Sigmoid colon (tissue), 4 donors: ENCODE data around the gene MAD1L1.

Experiments
- CTCF ChIP-seq, 4 experiments: fragments of 450-650 bp in 3 of 4; fragments of 200-600 bp in 1 of 4; IDR thresholded peaks; one replicate each; pipeline ENCODE4 v1.5.1; 2016 to 2019; ENCODE audit warnings: antibody characterized with exemption in 4 of 4, mild to moderate bottlenecking in 3 of 4, moderate library complexity in 2 of 4
- EP300 ChIP-seq, 4 donors: sonication (generic); formaldehyde crosslinking; IDR thresholded peaks; one replicate each; pipeline ENCODE4 v1.6.1; 2017; ENCODE audit warnings: antibody characterized with exemption in 4 of 4
- POLR2A ChIP-seq, 2 donors: fragments of 450-650 bp; IDR thresholded peaks; one replicate each; pipeline ENCODE4 v1.6.1; 2016; ENCODE audit warnings: antibody characterized with exemption in 2 of 2, mild to moderate bottlenecking in 2 of 2, moderate library complexity in 2 of 2
- POLR2AphosphoS5 ChIP-seq, 4 donors: sonication (generic); formaldehyde crosslinking; IDR thresholded peaks; one replicate each; pipeline ENCODE4 v1.6.1; 2017; ENCODE audit warnings: antibody characterized with exemption in 4 of 4

GRCh38 chr7:1928645-1929348 is 303.9 kb downstream of the MAD1L1 start:
- no peak for TF ChIP-seq CTCF (IDR thresholded peaks at IDR 0.05)
- no peak for TF ChIP-seq POLR2AphosphoS5 (IDR thresholded peaks at IDR 0.05)
- no peak for TF ChIP-seq POLR2A (IDR thresholded peaks at IDR 0.05)
- no peak for TF ChIP-seq EP300 (IDR thresholded peaks at IDR 0.05)
